NOMO-1 (cell line): ENCODE data around the gene PHLDB1.

Experiments
- DNase-seq, 2 experiments: peaks; one replicate each; lab custom pipeline; 2025; ENCODE audit not compliant: unreplicated experiment in 2 of 2; lab: John Stamatoyannopoulos, UW

The PHLDB1 gene

DNA sequence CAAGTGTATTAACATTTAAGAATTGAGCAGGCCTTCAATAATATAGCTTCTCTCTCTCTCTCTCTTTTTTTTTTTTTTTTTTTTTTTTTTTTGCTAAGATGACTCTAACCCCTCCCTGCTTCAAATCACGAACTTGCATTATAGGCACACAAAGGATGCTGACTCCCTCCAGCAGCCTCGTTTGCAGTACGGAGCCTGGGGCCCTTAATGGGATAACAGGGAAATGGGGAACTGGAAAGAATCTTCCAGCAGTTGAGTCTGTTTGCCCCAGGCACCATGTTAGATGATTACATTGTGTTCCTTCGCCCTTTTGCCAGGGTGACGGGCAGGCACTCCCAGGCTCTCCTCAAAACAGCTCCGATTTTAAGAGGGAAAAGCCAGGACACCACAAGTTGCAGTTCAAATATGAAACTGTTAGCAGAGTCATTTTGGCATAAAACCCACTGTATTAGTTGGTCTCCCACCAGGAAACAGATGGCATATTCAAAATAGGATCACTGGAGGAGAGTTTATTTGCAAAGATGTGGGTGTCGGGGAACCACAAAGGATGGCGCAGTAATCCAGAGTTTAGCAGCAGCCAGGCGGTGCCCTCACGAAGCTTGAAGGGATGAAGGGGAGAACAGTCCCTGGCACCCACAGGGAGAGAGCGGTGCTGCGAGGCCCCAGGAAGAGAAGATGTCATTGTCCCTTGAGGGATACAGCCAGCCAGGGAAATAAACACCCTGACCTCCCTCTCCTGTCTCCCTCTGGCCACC lies 98.6 kb downstream of the PHLDB1 start:
- DNase-seq = no peak

DNA sequence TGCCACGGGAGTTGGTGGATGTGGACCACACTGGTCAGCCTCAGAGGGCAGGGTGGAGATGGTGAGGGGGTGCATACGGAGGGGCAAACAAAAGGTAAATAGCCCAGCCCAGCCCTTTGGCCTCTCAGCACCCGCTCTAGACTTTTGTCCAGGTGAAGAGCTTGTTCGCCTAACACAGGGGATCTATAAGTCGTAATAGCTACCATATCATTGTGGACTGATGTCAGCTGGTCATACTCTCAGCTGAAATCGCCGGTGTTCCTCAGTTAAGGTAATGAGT lies 99.1 kb downstream of the PHLDB1 start:
- no peak for DNase-seq
